ENCODE data around the gene DNALI1. TPM values are rescaled to one million over a fixed set of nuclear protein-coding genes. Genes with fewer than 3 reads are reported as not detected.
"Not testable (repeated sequence)": the region's sequence is repeated elsewhere in the genome, so short reads cannot be mapped to it uniquely, and the experiment has no call there.

The DNALI1 gene
- polyA plus RNA-seq (2013, experiment 1 of 2; ENCODE audit: insufficient read length): 7.9 TPM
- 5.9 TPM for polyA plus RNA-seq (2013, experiment 2 of 2; ENCODE audit: insufficient read length)

GRCh38 chr1:37556712-37557196 lies at the start of gene DNALI1:
Gene DNALI1, plus strand, starts transcription at chr1:37556940. Its CDS starts 55 bp downstream, at chr1:37556995.
- DNase-seq: peak; percentile 84

GRCh38 chr1:37509181-37509580 lies 47.6 kb upstream of the DNALI1 start:
- DNase-seq: peak; percentile 23

DNA sequence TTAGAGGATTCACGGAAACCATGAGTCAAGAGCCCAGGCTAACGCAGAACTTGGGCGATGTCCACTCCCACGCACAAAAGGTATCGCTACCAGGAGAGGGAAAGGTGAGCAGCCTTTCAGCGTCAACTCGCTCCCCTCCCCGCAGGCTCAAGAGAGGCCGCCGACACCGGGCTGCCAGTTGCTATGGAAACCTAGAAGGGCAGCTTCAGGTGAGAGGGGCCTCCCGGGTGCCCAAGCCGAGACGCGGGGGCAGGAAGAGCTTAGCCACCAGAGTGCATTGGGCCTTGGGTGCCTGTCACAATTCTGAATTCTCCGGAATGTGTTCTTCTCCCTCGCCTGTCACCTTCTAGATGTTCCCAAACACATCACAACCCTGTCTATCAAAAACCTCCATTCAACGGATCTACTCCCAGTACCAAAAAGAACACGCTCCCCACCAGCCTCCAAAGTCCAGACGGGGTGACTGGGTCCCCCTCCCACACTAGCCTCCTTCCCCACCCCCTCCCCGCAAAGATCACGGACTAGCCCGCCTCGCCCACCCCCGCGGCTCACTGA lies 42.9 kb upstream of the DNALI1 start:
- DNase-seq: no peak

DNA sequence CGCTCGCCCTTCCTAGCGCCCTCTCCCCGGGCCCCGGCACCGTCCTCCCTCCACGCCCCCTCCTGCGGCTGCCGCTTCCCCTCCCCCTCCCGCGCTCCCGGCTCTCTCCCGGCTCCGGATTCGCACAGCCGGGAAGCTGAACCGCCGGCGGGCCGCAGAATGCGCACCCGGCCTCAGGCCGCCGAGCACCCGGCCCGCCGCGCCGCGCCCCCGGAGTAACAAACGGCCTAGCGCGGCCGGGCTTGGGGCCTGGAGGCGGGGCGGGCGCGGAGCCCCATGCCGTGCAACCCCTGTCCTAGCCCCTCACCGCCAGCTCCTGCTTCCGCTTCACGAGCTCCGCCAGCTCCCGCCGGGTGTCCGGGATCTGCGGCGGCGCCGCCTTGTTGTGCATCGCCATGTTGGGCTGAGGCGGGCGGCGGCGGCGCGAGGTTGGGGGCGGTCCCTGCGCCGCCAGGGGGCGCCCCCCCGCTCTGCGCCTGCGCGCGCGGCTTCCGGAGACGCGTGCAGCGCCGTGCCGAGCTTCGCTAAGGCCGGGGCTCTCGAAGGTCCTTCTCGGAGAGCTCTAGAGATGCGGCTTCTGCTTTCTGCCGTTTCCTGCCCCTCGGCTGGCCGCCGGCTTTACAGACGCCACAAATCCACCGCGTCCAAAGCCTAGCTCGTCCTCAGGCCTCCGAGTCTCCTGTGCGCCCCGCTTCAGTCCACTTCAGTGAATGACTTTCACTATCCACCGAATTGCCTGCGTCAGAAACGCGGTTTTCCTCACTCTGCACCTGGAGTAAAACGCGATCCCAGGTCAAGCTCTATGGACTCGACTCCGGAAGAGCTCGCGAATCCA lies 42.2 kb upstream of the DNALI1 start, which contains the start of gene MEAF6:
Gene MEAF6 (minus strand): TSS at position 417 of the 835 bp plus-strand sequence. CDS start 20 bp downstream, at position 397.
- peak; percentile 83 for DNase-seq

DNA sequence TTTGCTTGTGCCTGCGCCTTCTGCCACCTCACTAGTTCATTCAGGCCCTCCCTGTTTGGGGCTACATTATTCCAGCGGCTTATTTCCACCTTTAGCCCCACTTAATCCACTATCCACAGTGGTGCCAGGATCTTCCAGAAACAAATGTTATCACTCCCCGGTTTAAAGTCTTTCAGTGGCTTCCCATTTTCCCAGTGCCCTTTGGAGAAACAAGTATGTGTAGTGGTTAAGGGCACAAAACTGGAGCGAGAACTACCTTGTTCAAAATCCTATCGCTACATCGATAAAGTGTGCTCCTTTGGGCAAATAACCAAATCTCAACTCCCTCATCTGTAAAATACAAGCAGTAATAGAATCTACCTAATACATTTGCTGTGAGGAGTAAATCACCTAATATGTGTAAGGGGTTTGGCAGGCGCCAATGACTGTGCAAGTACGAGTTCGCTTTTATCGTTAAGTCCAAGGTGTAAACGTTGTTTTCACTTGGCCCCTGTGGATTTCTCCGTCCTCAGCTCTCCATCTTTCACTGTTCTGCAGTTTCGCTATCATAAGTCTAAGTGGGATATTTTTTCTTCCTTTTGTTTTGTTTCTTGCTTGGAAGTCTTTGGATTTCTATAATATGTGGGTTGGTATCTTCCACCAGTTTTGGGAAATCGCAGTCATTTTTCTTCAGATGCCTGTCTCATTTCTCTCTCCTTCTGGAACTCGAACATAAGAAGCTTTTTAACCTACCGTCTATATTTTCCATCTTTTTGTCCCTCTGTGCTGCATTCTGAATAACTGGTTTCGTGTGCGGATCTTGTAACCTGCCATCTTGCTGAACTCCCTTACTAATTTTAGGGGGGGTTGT lies 41.3 kb upstream of the DNALI1 start:
- DNase-seq: no peak

- DNase-seq: no peak
These were observed 39.2 kb upstream of the DNALI1 start for GRCh38 chr1:37517569-37517968.

DNA sequence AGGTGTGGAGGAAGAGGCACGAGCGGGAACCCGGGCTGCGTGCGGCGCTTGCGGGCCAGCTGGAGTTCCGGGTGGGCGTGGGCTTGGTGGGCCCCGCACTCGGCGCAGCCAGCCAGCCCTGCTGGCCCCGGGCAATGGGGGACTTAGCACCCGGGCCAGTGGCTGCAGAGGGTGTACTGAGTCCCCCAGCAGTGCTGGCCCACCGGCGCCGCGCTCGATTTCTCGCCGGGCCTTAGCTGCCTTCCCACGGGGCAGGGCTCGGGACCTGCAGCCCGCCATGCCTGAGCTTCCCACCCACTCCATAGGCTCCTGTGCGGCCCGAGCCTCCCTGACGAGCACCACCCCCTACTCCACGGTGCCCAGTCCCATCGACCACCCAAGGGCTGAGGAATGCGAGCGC lies 38.5 kb upstream of the DNALI1 start:
- not testable (repeated sequence) for DNase-seq

DNA sequence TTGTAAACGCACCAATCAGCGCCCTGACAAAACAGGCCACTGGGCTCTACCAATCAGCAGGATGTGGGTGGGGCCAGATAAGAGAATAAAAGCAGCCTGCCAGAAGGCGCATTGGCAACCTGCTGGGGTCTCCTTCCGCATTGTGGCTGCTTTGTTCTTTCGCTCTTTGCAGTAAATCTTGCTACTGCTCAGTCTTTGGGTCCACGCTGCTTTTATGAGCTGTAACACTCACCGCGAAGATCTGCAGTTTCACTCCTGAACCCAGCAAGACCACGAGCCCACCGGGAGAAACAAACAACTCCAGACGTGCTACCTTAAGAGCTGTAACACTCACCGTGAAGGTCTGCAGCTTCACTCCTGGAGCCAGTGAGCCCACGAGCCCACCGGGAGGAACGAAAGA lies 37.8 kb upstream of the DNALI1 start:
- not testable (repeated sequence) for DNase-seq

- no peak for DNase-seq
These were observed 37.1 kb upstream of the DNALI1 start for GRCh38 chr1:37519613-37520012.

GRCh38 chr1:37529888-37530287 lies 26.9 kb upstream of the DNALI1 start:
- not testable (repeated sequence) for DNase-seq

DNA sequence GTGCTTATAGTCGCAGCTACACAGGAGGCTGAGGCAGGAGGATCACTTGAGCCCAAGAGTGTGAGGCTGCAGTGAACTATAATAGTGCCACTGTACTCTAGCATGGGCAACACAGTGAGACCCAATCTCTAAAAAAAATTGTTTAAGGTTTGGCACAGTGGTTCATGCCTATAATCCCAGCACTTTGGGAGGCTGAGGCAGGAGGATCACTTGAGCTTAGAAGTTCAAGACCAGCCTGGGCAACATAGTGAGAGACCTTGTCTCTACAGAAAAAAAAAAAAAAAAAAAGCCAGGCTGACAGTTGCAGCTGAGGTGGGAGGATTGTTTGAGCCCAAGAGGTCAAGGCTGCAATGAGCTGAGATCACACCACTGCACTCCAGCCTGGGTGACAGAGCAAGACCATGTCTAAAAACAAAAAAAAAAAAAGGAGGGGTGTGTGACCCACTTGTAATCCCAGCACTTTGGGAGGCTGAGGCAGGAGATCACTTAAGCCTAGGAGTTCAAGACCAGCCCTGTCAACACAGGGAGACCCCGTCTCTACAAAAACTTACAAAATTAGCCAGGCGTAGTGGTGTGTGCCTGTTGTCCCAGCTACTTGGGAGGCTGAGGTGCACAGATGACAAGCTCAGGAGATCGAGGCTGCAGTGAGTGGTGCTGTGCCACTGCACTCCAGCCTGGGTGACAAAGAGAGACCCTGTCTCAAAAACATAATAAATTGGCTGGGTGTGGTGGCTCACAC lies 24.2 kb upstream of the DNALI1 start:
- DNase-seq: not testable (repeated sequence)

DNA sequence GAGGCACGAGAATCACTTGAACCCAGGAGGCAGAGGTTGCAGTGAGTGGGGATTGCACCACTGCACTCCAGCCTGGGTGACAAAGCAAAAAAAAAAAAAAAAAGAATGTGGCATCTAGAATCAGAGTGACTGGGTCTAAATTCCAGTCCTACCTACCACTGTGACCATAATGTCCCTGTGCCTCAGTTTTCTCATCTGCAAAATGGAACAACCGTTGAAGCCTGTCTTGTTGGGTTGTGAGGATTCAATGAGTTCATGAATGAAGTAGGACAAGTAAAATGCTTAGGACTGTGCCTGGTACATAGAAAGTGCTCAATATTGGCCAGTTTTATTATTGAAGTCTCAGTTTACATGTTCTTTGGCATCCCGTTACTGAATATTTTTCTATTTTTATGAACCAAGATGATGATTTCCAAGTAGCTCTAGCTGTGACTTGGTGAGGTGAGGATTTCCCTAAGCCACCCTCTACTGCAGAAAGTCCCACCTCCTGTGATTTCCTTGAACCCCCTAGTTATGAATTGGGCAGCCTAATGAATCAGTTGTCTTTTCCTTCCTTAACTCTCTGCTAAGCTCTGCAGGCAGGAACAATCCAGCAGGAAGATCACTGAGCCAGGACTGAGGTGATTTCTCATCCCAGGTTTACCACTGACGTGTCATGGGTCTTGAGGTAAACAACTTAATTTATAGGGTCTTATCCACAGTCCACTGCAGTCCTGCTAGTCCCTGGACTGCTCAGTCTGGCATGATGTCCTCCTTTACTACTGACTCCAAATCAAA lies 23.2 kb upstream of the DNALI1 start:
- DNase-seq: no peak

GRCh38 chr1:37537378-37537777 lies 19.4 kb upstream of the DNALI1 start:
- no peak for DNase-seq

DNA sequence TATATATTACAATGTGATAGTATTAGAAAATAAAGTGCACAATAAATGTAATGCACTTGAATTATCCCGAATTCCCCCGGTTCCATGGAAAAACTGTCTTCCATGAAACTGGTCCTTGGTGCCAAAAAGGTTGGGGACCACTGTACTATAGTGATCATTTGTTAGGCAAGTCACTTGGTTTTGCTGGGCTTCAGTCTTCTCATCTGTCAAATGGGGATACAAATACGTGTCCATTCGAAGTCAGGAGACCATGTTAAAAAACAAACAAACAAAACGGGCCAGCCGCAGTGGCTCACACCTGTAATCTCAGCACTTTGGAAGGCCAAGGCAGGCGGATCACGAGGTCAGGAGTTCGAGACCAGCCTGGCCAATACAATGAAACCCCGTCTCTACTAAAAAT lies 17.6 kb upstream of the DNALI1 start:
- DNase-seq: not testable (repeated sequence)

- DNase-seq: no peak
These were observed 16.5 kb upstream of the DNALI1 start for GRCh38 chr1:37540036-37540785.

DNA sequence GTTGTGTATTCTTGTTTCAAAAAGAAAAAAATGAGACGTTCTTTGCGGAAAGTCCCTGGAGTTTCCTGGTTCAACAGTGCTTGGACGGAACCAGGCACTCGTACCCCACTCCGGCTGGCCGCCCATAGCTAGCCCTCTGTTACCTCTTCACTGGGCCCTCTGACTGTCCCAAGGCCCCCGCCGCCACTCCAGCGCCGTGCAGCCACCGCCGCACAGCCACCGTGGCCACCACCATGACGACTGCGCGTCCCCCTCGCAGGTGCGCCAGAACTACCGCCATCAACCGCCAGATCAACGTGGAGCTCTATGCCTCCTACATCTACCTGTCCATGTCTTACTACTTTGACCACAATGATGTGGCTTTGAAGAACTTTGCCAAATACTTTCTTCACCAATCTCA lies 12.2 kb upstream of the DNALI1 start:
- no peak for DNase-seq

- no peak for DNase-seq
These were observed 11.7 kb upstream of the DNALI1 start for GRCh38 chr1:37545019-37545418.

DNA sequence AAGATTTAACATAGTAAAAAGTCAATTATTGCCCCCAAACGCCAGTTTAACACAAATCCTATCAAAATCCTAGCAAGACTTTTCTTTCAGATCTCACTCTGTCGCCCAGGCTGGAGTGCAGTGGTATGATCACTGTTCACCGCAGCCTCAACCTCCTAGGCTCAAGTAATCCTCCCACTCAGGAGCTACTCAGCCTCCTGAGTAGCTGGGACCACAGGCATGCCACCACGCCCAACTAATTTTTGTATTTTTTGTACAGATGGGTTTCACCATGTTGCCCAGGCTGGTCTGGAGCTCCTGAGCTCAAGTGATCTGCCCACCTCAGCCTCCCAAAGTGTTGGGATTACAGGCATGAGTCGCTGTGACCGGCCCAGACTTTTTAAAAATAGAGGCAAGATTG lies 7.4 kb upstream of the DNALI1 start:
- DNase-seq: peak; percentile 3

DNA sequence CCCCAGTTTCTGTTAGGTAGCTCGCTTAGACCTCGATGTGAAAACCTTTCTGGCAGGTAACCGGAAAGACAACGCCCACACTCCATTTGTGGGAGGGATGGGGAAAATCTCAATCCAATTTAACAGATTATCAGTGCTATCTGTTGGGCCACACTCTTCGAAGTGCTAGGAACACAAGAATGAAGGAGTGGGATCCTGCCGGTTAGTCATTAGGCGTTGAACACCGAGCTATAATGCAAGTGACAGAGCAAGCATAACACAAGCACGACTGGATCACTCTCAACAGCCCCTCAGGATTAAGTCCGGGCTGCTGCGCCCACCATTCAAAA lies 3.2 kb upstream of the DNALI1 start:
- DNase-seq: no peak

Measured in fibroblast of skin of back (primary cell).